Kasumi-1 (cell line): Measurements from ENCODE around the gene RAB3IL1.
"Not testable (repeated sequence)": the region's sequence is repeated elsewhere in the genome, so short reads cannot be mapped to it uniquely, and the experiment has no call there.

ENCODE experiments used
- DNase-seq, 2 experiments: peaks; one replicate each; lab custom pipeline; 2025; lab: John Stamatoyannopoulos, UW

Gene RAB3IL1

GRCh38 chr11:61953632-61954031, 36.3 kb upstream of the RAB3IL1 start:
- DNase-seq, result not testable (repeated sequence)

- no peak for DNase-seq
These were observed 35.5 kb upstream of the RAB3IL1 start for GRCh38 chr11:61952882-61953281.

GRCh38 chr11:61951484-61952135, 34.2 kb upstream of the RAB3IL1 start:
- DNase-seq, result no peak

- no peak for DNase-seq
These were observed 32.7 kb upstream of the RAB3IL1 start, which contains the start of gene BEST1 for GRCh38 chr11:61950035-61950547. BEST1 (plus strand) TSS chr11:61950351; CDS start chr11:61951807, 1,456 bp downstream.

- peak; percentile 24 to 34 for DNase-seq
These were observed 32.0 kb upstream of the RAB3IL1 start for GRCh38 chr11:61949169-61950034.

GRCh38 chr11:61948505-61948904, 31.1 kb upstream of the RAB3IL1 start:
- DNase-seq, result no peak

- peak; percentile 75 to 85 for DNase-seq
These were observed 30.3 kb upstream of the RAB3IL1 start for GRCh38 chr11:61947486-61948210.

- no peak for DNase-seq
These were observed 29.5 kb upstream of the RAB3IL1 start for GRCh38 chr11:61946894-61947293.

- no peak for DNase-seq
These were observed 27.8 kb upstream of the RAB3IL1 start for GRCh38 chr11:61945191-61945590.

GRCh38 chr11:61940466-61940865, 23.1 kb upstream of the RAB3IL1 start:
- DNase-seq, result no peak

- no peak for DNase-seq
These were observed 18.5 kb upstream of the RAB3IL1 start for GRCh38 chr11:61935861-61936260.

GRCh38 chr11:61930933-61931332, 13.6 kb upstream of the RAB3IL1 start:
- no peak for DNase-seq

- no peak for DNase-seq
These were observed 11.2 kb upstream of the RAB3IL1 start for GRCh38 chr11:61928606-61929005.

GRCh38 chr11:61927501-61927900, 10.1 kb upstream of the RAB3IL1 start:
- DNase-seq, result no peak

- no peak for DNase-seq
These were observed 8.9 kb upstream of the RAB3IL1 start for GRCh38 chr11:61926235-61926634.

GRCh38 chr11:61925736-61926135, 8.4 kb upstream of the RAB3IL1 start:
- DNase-seq, result no peak

GRCh38 chr11:61924064-61924455, 6.7 kb upstream of the RAB3IL1 start:
- DNase-seq, result no peak

GRCh38 chr11:61923166-61924063, 6.0 kb upstream of the RAB3IL1 start:
- DNase-seq, result peak; percentile 13 to 39

GRCh38 chr11:61922539-61922938, 5.2 kb upstream of the RAB3IL1 start:
- DNase-seq, result peak; percentile 98

- DNase-seq, result no peak
These were observed 4.1 kb upstream of the RAB3IL1 start for GRCh38 chr11:61921446-61921845.
